Neural cell (in vitro differentiated cells): ENCODE data around the gene RAB3D.

Source experiments
- CTCF ChIP-seq: fragments of 450-650 bp; IDR thresholded peaks from 2 replicates; pipeline ENCODE4 v1.5.1; 2014; ENCODE audit warnings: antibody characterized with exemption, mild to moderate bottlenecking, moderate library complexity; ENCODE audit not compliant: poor library complexity, severe bottlenecking
- EP300 ChIP-seq: fragments of 450-650 bp; conservative IDR thresholded peaks from 2 replicates; pipeline ENCODE4 v1.6.1; 2014; ENCODE audit warnings: antibody characterized with exemption, mild to moderate bottlenecking, moderate library complexity; ENCODE audit not compliant: poor library complexity, severe bottlenecking
- EZH2 ChIP-seq: fragments of 200-600, 300-800 bp; shearing (Covaris generic), sonication (generic); IDR thresholded peaks from 2 replicates; pipeline ENCODE4 v1.6.1; 2014; ENCODE audit warnings: antibody characterized with exemption, low read length, borderline replicate concordance, mild to moderate bottlenecking; ENCODE audit not compliant: insufficient read depth, poor library complexity, severe bottlenecking

GRCh38 chr19:11284515-11284914, 54.9 kb downstream of the RAB3D start:
- TF ChIP-seq EZH2 (no peak), EP300 (no peak), CTCF (no peak)
